ENCODE measurements around the gene IL1A. TPM values are rescaled to one million over a fixed set of nuclear protein-coding genes. Genes with fewer than 3 reads are reported as not detected.
"Not testable (repeated sequence)": the region's sequence is repeated elsewhere in the genome, so short reads cannot be mapped to it uniquely, and the experiment has no call there.

IL1A gene
- 0.15 and 6.3 TPM in 2 replicates for total RNA-seq

GRCh38 chr2:112784199-112785189 lies at the start of gene IL1A:
TSS of gene IL1A (minus strand) at chr2:112784493. CDS start at chr2:112783770, 723 bp downstream.
- peak; percentile 82 for DNase-seq (ENCODE audit: low read depth)

DNA sequence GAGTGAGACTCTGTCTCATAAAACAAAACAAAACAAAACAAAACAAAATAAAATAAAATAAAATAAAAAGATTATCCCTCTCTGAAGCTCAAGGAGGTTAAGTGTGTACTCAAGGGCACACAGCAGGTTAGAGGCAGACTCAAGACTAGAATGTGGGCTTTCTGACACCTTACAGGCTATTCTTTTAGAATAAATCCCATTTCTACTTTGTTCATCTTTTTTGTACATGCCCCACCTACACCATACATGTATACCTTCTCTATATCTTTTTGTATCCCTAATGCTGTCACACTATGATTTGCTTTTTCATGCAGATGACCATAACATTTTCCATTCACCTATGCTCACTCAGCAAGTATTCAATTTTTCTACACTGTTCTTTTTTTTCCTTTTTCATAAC lies 49.7 kb upstream of the IL1A start:
- DNase-seq (ENCODE audit: low read depth): no peak

GRCh38 chr2:112833639-112833931 lies 49.3 kb upstream of the IL1A start:
- DNase-seq (ENCODE audit: low read depth): not testable (repeated sequence)

- no peak for DNase-seq (ENCODE audit: low read depth)
Measured at GRCh38 chr2:112832841-112833638, 48.7 kb upstream of the IL1A start.

GRCh38 chr2:112831946-112832840 lies 47.9 kb upstream of the IL1A start:
- DNase-seq (ENCODE audit: low read depth): peak; percentile 75

- DNase-seq (ENCODE audit: low read depth): peak; percentile 40
Measured at GRCh38 chr2:112831513-112831845, 47.2 kb upstream of the IL1A start.

- DNase-seq (ENCODE audit: low read depth): no peak
Measured at GRCh38 chr2:112830682-112831512, 46.6 kb upstream of the IL1A start.

DNA sequence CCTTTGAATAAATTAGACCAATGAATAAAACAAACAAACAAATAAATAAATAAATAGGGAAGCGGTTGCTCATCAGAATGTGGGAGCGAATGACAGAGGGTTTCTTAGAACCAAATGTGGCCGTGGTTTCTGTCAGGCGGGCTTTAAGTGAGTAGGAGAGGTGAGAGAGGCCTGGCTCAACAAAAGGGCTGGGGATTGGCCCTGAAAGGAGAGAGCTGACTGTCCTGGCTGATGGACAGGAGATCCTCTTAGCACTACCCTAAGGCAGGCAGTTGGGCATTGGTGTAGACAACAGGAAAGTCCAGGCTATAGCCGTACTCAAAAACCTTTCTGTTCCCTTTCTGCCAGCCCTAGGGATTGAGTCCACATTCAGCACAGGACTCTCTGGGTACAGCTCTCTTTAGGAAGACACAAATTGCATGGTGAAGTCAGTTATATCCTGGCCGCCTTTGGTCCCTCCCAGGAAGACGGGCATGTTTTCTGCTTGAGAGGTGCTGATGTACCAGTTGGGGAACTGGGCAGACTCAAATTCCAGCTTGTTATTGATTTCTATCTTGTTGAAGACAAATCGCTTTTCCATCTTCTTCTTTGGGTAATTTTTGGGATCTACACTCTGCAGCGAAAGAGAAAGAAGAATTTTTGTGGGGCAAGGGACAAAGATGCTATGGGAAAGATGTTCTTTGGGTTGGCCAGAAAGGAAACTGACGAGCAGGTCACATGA lies 45.8 kb upstream of the IL1A start:
- no peak for DNase-seq (ENCODE audit: low read depth)

- DNase-seq (ENCODE audit: low read depth): no peak
Measured at GRCh38 chr2:112829101-112829960, 45.0 kb upstream of the IL1A start.

- DNase-seq (ENCODE audit: low read depth): no peak
Measured at GRCh38 chr2:112828251-112828691, 44.0 kb upstream of the IL1A start.

DNA sequence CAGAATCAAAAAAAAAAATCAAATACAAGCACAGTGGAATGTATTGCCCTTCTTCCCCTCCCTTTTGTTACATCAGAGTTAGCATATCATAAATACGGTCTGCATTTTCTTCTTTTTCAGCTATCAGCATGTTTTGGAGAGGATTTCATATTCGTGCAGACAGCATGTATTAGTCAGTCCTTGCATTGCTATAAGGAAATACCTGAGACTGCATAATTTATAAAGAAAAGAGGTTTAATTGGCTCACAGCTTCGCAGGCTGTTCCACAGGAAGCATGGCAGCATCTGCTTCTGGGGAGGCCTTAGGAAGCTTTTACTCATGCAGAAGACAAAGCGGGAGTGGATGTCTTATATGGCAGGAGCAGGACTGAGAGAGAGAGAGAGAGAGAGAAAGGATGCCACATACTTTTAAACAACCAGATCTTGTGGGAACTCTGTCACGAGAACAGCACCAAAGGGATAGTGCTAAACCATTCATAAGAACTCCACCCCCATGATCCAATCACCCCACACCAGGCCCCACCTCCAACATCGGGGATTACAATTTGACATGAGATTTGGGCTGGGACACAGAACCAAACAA lies 43.4 kb upstream of the IL1A start:
- DNase-seq (ENCODE audit: low read depth): no peak

DNA sequence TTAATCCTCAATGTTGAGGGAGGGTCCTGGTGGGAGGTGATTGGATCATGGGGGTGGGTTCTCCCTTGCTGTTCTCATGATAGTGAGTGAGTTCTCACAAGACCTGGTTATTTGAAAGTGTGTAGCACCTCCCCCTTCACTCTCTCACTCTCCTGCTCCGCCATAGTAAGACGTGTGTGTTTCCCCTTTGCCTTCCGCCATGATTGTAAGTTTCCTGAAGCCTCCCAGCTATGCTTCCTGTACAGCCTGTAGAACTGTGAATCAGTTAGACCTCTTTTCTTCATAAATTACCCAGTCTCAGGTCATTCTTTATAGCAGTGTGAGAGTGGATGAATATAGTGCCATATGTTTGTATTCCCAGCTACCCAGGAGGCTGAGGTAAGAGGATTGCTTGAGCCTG lies 42.7 kb upstream of the IL1A start:
- DNase-seq (ENCODE audit: low read depth): no peak

GRCh38 chr2:112825706-112826105 lies 41.4 kb upstream of the IL1A start:
- no peak for DNase-seq (ENCODE audit: low read depth)

DNA sequence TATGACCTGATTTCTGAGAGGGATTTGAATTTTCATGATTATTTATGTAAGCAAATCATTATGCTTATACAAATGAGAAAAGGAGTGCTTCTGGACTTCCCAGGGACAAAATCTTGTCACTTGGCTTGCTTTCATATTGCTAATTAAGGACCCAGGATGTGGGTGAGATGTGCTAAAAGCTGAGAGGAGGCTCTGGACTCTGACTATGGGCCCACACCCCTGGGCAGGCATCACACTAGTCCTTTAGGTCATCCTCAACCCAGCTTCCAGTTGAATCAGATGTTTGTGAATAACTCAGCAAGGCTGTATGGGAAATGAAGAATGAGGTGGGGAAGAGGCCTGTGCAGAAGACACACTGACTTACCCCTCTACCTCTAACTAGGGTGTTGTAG lies 40.4 kb upstream of the IL1A start:
- no peak for DNase-seq (ENCODE audit: low read depth)

DNA sequence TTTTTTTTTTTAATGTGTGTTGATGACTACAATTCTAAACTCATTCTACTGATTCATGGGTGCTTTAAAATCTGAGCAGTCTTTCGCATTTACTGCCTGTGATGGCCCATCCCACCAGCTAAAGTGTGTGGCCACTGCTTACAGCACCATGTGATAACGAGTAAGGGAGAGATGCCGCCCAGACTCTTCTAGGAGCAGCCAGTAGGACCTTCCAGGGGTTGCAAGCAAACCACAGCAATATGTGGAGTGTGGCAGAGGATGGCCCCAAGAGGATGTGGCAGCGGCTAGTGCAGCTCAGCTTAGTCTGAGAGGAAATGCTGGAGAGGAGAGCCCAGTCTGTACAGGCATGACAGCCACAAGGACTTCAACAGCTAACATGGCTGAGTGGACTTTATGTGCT lies 37.4 kb upstream of the IL1A start:
- DNase-seq (ENCODE audit: low read depth): no peak

DNA sequence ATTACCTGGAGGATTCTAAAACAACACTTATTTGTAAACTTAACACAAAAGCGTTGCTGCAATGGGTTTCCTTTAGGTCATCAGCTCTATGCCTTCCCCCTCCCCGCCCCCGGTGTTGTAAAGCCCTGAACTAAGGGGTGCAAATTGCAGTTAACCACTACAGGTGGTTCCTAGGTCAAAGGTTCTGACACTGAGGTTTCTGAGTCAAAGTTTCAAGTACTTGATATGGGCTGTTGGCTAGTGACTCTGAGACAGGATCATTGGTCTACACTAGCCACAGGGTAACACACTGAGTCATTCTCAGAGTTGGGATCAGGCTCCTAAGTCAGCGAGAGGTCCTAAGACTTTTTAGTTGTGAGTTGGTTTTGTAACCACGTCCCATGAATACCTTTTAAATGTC lies 36.8 kb upstream of the IL1A start:
- peak; percentile 64 for DNase-seq (ENCODE audit: low read depth)

- no peak for DNase-seq (ENCODE audit: low read depth)
Measured at GRCh38 chr2:112820343-112820742, 36.0 kb upstream of the IL1A start.

DNA sequence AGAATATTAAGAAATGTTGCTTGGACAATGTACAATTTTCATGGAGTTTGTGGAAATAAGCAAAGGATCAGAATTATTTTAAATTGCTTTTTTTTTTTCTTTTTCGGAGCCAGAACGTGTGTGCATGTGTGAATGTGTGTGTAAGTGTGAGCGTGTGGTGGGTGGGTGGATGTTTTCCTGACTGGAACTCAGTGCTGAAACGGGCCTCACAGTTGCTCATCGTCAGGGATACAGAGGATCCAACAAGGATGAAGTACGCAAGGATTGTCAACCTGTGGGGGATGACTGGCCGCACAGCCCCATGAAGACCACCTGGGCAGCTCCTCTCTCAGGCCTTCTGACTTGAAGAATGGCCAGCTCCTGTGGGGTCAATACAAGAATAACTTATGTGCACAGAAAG lies 34.8 kb upstream of the IL1A start:
- DNase-seq (ENCODE audit: low read depth): no peak
